Upper lobe of left lung (tissue), 4 donors: ENCODE results near the gene DLD.

ENCODE experiments used
- CTCF ChIP-seq, 6 experiments: fragments of 450-650 bp in 4 of 6; fragments of 200-600 bp in 2 of 6; sonication (generic) in 2 of 6; IDR thresholded peaks; one replicate each; pipeline ENCODE4 v1.5.1; 2016 to 2019; ENCODE audit warnings: antibody characterized with exemption in 6 of 6
- POLR2A ChIP-seq, 4 donors: fragments of 450-650 bp; IDR thresholded peaks; one replicate each; pipeline ENCODE4 v1.5.1; 2016 to 2017; ENCODE audit warnings: antibody characterized with exemption in 4 of 4, mild to moderate bottlenecking in 2 of 4
- POLR2AphosphoS5 ChIP-seq, 2 donors: sonication (generic); formaldehyde crosslinking; IDR thresholded peaks; one replicate each; pipeline ENCODE4 v1.5.1; 2017; ENCODE audit warnings: antibody characterized with exemption in 2 of 2

- TF ChIP-seq CTCF (IDR thresholded peaks at IDR 0.05) (no peak), POLR2AphosphoS5 (IDR thresholded peaks at IDR 0.05) (no peak), POLR2A (IDR thresholded peaks at IDR 0.05) (no peak)
These were observed 16.9 kb upstream of the DLD start for GRCh38 chr7:107874111-107874510.
